Pancreas (tissue), 10 donors: ENCODE results near the gene LTB4R2. TPM values are rescaled to one million over a fixed set of nuclear protein-coding genes. Genes with fewer than 3 reads are reported as not detected.

Experiments used
- ATAC-seq, 4 donors: fragments of 200-7000 bp; cut with Tn5 transposase; one replicate each; pipeline versions ENCODE4 v1.8.0 to v1.9.1; 2020; ENCODE audit warnings: mild to moderate bottlenecking in 4 of 4, moderate library complexity in 4 of 4
- DNase-seq, 6 donors: peaks; one replicate each; pipeline ENCODE4 v3.0.0-alpha.2; 2020
- FAIRE-seq: peaks from 2 replicates; lab custom pipeline; 2012; peaks lifted over from hg19 to GRCh38; lab: Jason Lieb, UNC
- H3K27ac ChIP-seq, 4 donors: fragments of 200-600 bp; sonication (generic); 1 replicate in 3 of 4; 2 replicates in 1 of 4; pipeline versions ENCODE4 v1.5.0 to v1.8.0; 2020
- H3K27me3 ChIP-seq, 4 donors: fragments of 200-600 bp; one replicate each; pipeline ENCODE4 v1.8.0; 2021
- H3K36me3 ChIP-seq, 3 donors: fragments of 200-600 bp; sonication (generic) in 1 of 3; one replicate each; pipeline versions ENCODE4 v1.5.0 to v1.8.0; 2020 to 2021
- H3K4me1 ChIP-seq, 3 donors: fragments of 200-600 bp; one replicate each; pipeline ENCODE4 v1.8.0; 2021
- H3K4me3 ChIP-seq, 4 donors: fragments of 200-600 bp; sonication (generic) in 2 of 4; one replicate each; pipeline versions ENCODE4 v1.5.0 to v1.8.0; 2020 to 2021
- H3K9me3 ChIP-seq, 4 donors: fragments of 200-600 bp; one replicate each; pipeline ENCODE4 v1.8.0; 2021
- CTCF ChIP-seq, 4 donors: fragments of 200-600 bp; sonication (generic) in 3 of 4; IDR thresholded peaks; one replicate each; pipeline versions ENCODE4 v1.5.0 to v1.8.0; 2021; ENCODE audit warnings: antibody characterized with exemption in 4 of 4
- WGBS, 2 donors: extraction: QIAGEN DNeasy Blood & Tissue Kit; methylation state at CpG; one replicate each; pipeline ENCODE4 v1.1.7; 2013; 5-methylcytosine and 5-hydroxymethylcytosine counted together
- intact Hi-C, 3 donors: fragments of 100-400 bp; cut with DNase I; formaldehyde crosslinking; loops; one replicate each; pipeline versions ENCODE4 v1.11.1 to v1.14.2; 2022
- polyA plus RNA-seq, 2 donors: library from polyadenylated mRNA; stranded (reverse); fragments of 200-250 nt; gene quantifications; one replicate each; pipeline ENCODE4 v1.2.3, GENCODE V29; 2013
- total RNA-seq, 6 donors: library from RNA; stranded (reverse); fragmentation: NEBNext Ultra II Directional in 4 of 6; extraction: Animal tissue kit (Norgen Biotek cat#: 25700) in 4 of 6; gene quantifications; one replicate each; pipeline versions ENCODE4 v1.2.1 to v1.2.4, GENCODE V29; 2021 to 2023
- donor health status: healthy with polysubstance abuse.
- donor health status: DM: no; HTN: no; CAD: no; lungs with moderate emphysema.
- donor health status: DM: no; HTN: no; CAD: no.
- donor health status: control.
- donor health status: control.
- donor health status: Bipolar disorder and iron deficiency.
- donor health status: DM: yes; HTN: yes; CAD: no.
- donor health status: DM: no; HTN: no; CAD: no.
- donor health status: DM: no; HTN: no; CAD: no.
- donor health status: DM: yes; HTN: yes; CAD: no.

The LTB4R2 gene
- total and polyA plus RNA-seq, 8 donors: 0.73 to 3.1 (median 2.2) TPM

- no peak for FAIRE-seq
- Histone ChIP-seq H3K27me3 (no peaks in the 10 kb centered on the region), H3K27ac (no peak overlapping the region), H3K4me1 (no peaks in the 10 kb centered on the region), H3K4me3 (no peak overlapping the region), H3K36me3 (no peaks in the 10 kb centered on the region), H3K9me3 (no peaks in the 10 kb centered on the region)
- 90 to 91% methylated on average over 5 of the region's 5 CpGs for WGBS, 2 donors
- peak in 1 of 6 donors; percentile 27 for DNase-seq
- no peak for ATAC-seq
- intact Hi-C loops: loop anchor here in 1 of 3 donors (5.0 kb wide), 1 partner anchor 37 kb away; no protein-coding TSS in a partner anchor
- TF ChIP-seq CTCF (IDR thresholded peaks at IDR 0.05): no peak
These were observed 26.0 kb upstream of the LTB4R2 start for GRCh38 chr14:24283796-24284460.

GRCh38 chr14:24284501-24285035 lies 25.4 kb upstream of the LTB4R2 start:
- Histone ChIP-seq H3K4me1 (no peaks in the 10 kb centered on the region), H3K27me3 (no peaks in the 10 kb centered on the region), H3K27ac (no peak overlapping the region), H3K36me3 (peaks cover 0 to 2% (median 0%) of the 10 kb centered on the region in 3 donors), H3K4me3 (no peak overlapping the region), H3K9me3 (no peaks in the 10 kb centered on the region)
- peak in 1 of 6 donors; percentile 37 for DNase-seq
- intact Hi-C loops: loop anchor here in 1 of 3 donors (5.0 kb wide), 1 partner anchor 37 kb away; no protein-coding TSS in a partner anchor
- WGBS, 2 donors: 76 to 89% methylated on average over 9 to 11 of the region's 11 CpGs
- TF ChIP-seq CTCF (IDR thresholded peaks at IDR 0.05): no peak
- FAIRE-seq: no peak
- ATAC-seq: no peak

GRCh38 chr14:24285351-24285750 lies 24.6 kb upstream of the LTB4R2 start:
- H3K9me3 ChIP-seq: no peaks in the 10 kb centered on the region
- no peaks in the 10 kb centered on the region for H3K4me1 ChIP-seq
- ATAC-seq (no peak), DNase-seq (peak in 1 of 6 donors; percentile 9), FAIRE-seq (no peak)
- H3K4me3 ChIP-seq: no peak overlapping the region
- no peak for TF ChIP-seq CTCF (IDR thresholded peaks at IDR 0.05)
- WGBS, 2 donors: 70 to 76% methylated on average over 4 of the region's 4 CpGs
- intact Hi-C loops: no loop called here
- peaks cover 0 to 10% (median 0%) of the 10 kb centered on the region in 3 donors for H3K36me3 ChIP-seq
- no peaks in the 10 kb centered on the region for H3K27me3 ChIP-seq
- H3K27ac ChIP-seq: no peak overlapping the region

GRCh38 chr14:24286996-24287395 lies 22.9 kb upstream of the LTB4R2 start:
- TF ChIP-seq CTCF (IDR thresholded peaks at IDR 0.05): no peak
- ATAC-seq (no peak), DNase-seq (peak in 1 of 6 donors; percentile 32), FAIRE-seq (no peak)
- intact Hi-C loops: no loop called here
- no peak overlapping the region for H3K4me3 ChIP-seq
- H3K4me1 ChIP-seq: no peaks in the 10 kb centered on the region
- H3K27me3 ChIP-seq: no peaks in the 10 kb centered on the region
- H3K36me3 ChIP-seq: peaks cover 0 to 12% (median 0%) of the 10 kb centered on the region in 3 donors
- H3K9me3 ChIP-seq: no peaks in the 10 kb centered on the region
- 90 to 93% methylated on average over 5 of the region's 5 CpGs for WGBS, 2 donors
- no peak overlapping the region for H3K27ac ChIP-seq
